Measurements from ENCODE around the gene DNPEP. TPM values are rescaled to one million over a fixed set of nuclear protein-coding genes. Genes with fewer than 3 reads are reported as not detected.

The DNPEP gene
- total and polyA plus RNA-seq, 2 experiments from 2014 or later = 49.2 to 67.9 TPM

DNA sequence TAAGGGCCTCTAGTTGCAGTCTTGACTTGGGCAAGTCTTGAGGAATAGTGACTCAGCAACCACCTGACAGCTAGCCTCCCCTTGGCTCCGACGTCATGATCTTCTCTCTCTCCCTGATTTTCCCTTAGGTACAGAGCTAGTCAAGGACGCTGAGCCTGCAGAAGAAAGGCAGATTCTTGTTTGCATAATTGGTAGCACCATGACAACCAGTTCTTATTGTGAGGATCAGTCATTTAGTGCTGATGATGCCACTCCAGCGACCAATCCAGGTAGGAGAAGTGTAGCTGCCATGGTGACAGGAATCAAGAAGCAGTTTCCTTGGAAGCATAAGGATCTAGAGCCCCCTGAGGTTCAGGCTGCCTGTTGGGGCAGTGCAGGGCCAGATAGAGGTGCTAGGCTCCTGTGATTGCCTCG, 52.3 kb downstream of the DNPEP start (continued):
- TF ChIP-seq, protein P1, sequence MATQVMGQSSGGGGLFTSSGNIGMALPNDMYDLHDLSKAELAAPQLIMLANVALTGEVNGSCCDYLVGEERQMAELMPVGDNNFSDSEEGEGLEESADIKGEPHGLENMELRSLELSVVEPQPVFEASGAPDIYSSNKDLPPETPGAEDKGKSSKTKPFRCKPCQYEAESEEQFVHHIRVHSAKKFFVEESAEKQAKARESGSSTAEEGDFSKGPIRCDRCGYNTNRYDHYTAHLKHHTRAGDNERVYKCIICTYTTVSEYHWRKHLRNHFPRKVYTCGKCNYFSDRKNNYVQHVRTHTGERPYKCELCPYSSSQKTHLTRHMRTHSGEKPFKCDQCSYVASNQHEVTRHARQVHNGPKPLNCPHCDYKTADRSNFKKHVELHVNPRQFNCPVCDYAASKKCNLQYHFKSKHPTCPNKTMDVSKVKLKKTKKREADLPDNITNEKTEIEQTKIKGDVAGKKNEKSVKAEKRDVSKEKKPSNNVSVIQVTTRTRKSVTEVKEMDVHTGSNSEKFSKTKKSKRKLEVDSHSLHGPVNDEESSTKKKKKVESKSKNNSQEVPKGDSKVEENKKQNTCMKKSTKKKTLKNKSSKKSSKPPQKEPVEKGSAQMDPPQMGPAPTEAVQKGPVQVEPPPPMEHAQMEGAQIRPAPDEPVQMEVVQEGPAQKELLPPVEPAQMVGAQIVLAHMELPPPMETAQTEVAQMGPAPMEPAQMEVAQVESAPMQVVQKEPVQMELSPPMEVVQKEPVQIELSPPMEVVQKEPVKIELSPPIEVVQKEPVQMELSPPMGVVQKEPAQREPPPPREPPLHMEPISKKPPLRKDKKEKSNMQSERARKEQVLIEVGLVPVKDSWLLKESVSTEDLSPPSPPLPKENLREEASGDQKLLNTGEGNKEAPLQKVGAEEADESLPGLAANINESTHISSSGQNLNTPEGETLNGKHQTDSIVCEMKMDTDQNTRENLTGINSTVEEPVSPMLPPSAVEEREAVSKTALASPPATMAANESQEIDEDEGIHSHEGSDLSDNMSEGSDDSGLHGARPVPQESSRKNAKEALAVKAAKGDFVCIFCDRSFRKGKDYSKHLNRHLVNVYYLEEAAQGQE (IDR thresholded peaks at IDR 0.05; ENCODE audit: unreplicated experiment) = no peak
- TF ChIP-seq CREB1 (CRISPR knock-in tag; IDR thresholded peaks at IDR 0.05; ENCODE audit: low read depth) (no peak), EZH2 (IDR thresholded peaks at IDR 0.05; ENCODE audit: low read depth, unreplicated experiment) (no peak), ZNF331 (CRISPR knock-in tag; IDR thresholded peaks at IDR 0.05; ENCODE audit: low read depth) (no peak), STAT1 (IDR thresholded peaks at IDR 0.05; ENCODE audit: unreplicated experiment) (no peak)
- TF ChIP-seq, protein P2, sequence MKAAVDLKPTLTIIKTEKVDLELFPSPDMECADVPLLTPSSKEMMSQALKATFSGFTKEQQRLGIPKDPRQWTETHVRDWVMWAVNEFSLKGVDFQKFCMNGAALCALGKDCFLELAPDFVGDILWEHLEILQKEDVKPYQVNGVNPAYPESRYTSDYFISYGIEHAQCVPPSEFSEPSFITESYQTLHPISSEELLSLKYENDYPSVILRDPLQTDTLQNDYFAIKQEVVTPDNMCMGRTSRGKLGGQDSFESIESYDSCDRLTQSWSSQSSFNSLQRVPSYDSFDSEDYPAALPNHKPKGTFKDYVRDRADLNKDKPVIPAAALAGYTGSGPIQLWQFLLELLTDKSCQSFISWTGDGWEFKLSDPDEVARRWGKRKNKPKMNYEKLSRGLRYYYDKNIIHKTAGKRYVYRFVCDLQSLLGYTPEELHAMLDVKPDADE (IDR thresholded peaks at IDR 0.05) = no peak
- TF ChIP-seq, protein P3, sequence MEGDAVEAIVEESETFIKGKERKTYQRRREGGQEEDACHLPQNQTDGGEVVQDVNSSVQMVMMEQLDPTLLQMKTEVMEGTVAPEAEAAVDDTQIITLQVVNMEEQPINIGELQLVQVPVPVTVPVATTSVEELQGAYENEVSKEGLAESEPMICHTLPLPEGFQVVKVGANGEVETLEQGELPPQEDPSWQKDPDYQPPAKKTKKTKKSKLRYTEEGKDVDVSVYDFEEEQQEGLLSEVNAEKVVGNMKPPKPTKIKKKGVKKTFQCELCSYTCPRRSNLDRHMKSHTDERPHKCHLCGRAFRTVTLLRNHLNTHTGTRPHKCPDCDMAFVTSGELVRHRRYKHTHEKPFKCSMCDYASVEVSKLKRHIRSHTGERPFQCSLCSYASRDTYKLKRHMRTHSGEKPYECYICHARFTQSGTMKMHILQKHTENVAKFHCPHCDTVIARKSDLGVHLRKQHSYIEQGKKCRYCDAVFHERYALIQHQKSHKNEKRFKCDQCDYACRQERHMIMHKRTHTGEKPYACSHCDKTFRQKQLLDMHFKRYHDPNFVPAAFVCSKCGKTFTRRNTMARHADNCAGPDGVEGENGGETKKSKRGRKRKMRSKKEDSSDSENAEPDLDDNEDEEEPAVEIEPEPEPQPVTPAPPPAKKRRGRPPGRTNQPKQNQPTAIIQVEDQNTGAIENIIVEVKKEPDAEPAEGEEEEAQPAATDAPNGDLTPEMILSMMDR (conservative IDR thresholded peaks at IDR 0.05; ENCODE audit: low read depth in 2 of 2) = no peak; a peak in 1 of 4 replicates

DNA sequence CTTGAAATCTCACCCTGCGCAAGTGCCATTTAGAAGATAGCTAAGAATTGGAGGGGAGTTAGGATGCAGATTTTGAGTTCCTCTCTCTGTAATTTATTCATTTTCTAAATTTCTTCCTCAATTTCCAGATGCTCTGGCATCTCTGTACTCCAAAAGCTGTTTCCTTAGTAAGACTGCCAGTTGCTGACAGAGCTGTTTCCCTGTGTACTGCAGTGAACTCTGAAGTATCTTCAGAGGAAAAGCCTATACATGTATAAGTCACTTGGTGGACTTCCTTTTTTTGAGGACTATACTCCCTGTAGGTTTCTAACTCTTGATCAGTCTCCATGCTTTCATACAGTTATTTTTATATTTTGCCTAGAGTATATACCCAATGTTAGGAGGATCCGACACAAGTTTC, 53.6 kb downstream of the DNPEP start:
- Histone ChIP-seq H3K4me2 (no peak overlapping the region), H3F3A (replicated peaks; ENCODE audit: low read depth) (no peaks in the 10 kb centered on the region), H3K79me2 (replicated peaks; ENCODE audit: insufficient read depth) (no peaks in the 10 kb centered on the region), H3K27me3 (ENCODE audit: insufficient read depth) (peaks cover 60% of the 10 kb centered on the region), H3K27ac (ENCODE audit: low read depth) (no peak overlapping the region), H2AFZ (no peak overlapping the region), H3K4me1 (ENCODE audit: insufficient read depth) (peaks cover 3% of the 10 kb centered on the region; the same call in 1 of the 2 replicates), H3K9me2 (ENCODE audit: insufficient read depth) (no peaks in the 10 kb centered on the region), H3K4me3 (no peak overlapping the region), H4K20me1 (replicated peaks; ENCODE audit: insufficient read depth) (0 out of 2 replicates have a peak, but pooled peaks cover 4% of the 10 kb centered on the region), H3K36me3 (ENCODE audit: insufficient read depth) (no peaks in the 10 kb centered on the region)
- ATAC-seq (no peak), DNase-seq (ENCODE audit: low spot score) (no peak)
- H3K27ac Mint-ChIP-seq = no peak overlapping the region
- H3K4me3 Mint-ChIP-seq = no peak overlapping the region
- no peaks in the 10 kb centered on the region for H3K9me3 Mint-ChIP-seq
- no peaks in the 10 kb centered on the region for H3K36me3 Mint-ChIP-seq (ENCODE audit: low read depth)
- H3K4me1 Mint-ChIP-seq = peaks cover 10% of the 10 kb centered on the region
- peaks cover 43% of the 10 kb centered on the region for H3K27me3 Mint-ChIP-seq (ENCODE audit: insufficient read depth, low read depth, poor library complexity)
- no peak for TF ChIP-seq NANOG (IDR thresholded peaks at IDR 0.05; ENCODE audit: borderline replicate concordance)
- TF ChIP-seq, protein P2 (IDR thresholded peaks at IDR 0.05) = no peak
- TF ChIP-seq POLR2AphosphoS5 (IDR thresholded peaks at IDR 0.05; ENCODE audit: low read depth) = no peak
- TF ChIP-seq, protein P4, sequence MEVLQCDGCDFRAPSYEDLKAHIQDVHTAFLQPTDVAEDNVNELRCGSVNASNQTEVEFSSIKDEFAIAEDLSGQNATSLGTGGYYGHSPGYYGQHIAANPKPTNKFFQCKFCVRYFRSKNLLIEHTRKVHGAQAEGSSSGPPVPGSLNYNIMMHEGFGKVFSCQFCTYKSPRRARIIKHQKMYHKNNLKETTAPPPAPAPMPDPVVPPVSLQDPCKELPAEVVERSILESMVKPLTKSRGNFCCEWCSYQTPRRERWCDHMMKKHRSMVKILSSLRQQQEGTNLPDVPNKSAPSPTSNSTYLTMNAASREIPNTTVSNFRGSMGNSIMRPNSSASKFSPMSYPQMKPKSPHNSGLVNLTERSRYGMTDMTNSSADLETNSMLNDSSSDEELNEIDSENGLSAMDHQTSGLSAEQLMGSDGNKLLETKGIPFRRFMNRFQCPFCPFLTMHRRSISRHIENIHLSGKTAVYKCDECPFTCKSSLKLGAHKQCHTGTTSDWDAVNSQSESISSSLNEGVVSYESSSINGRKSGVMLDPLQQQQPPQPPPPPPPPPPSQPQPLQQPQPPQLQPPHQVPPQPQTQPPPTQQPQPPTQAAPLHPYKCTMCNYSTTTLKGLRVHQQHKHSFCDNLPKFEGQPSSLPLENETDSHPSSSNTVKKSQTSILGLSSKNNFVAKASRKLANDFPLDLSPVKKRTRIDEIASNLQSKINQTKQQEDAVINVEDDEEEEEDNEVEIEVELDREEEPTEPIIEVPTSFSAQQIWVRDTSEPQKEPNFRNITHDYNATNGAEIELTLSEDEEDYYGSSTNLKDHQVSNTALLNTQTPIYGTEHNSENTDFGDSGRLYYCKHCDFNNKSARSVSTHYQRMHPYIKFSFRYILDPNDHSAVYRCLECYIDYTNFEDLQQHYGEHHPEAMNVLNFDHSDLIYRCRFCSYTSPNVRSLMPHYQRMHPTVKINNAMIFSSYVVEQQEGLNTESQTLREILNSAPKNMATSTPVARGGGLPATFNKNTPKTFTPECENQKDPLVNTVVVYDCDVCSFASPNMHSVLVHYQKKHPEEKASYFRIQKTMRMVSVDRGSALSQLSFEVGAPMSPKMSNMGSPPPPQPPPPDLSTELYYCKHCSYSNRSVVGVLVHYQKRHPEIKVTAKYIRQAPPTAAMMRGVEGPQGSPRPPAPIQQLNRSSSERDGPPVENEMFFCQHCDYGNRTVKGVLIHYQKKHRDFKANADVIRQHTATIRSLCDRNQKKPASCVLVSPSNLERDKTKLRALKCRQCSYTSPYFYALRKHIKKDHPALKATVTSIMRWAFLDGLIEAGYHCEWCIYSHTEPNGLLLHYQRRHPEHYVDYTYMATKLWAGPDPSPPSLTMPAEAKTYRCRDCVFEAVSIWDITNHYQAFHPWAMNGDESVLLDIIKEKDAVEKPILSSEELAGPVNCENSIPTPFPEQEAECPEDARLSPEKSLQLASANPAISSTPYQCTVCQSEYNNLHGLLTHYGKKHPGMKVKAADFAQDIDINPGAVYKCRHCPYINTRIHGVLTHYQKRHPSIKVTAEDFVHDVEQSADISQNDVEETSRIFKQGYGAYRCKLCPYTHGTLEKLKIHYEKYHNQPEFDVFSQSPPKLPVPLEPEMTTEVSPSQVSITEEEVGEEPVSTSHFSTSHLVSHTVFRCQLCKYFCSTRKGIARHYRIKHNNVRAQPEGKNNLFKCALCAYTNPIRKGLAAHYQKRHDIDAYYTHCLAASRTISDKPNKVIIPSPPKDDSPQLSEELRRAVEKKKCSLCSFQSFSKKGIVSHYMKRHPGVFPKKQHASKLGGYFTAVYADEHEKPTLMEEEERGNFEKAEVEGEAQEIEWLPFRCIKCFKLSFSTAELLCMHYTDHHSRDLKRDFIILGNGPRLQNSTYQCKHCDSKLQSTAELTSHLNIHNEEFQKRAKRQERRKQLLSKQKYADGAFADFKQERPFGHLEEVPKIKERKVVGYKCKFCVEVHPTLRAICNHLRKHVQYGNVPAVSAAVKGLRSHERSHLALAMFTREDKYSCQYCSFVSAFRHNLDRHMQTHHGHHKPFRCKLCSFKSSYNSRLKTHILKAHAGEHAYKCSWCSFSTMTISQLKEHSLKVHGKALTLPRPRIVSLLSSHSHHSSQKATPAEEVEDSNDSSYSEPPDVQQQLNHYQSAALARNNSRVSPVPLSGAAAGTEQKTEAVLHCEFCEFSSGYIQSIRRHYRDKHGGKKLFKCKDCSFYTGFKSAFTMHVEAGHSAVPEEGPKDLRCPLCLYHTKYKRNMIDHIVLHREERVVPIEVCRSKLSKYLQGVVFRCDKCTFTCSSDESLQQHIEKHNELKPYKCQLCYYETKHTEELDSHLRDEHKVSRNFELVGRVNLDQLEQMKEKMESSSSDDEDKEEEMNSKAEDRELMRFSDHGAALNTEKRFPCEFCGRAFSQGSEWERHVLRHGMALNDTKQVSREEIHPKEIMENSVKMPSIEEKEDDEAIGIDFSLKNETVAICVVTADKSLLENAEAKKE (CRISPR knock-in tag; IDR thresholded peaks at IDR 0.05) = no peak
- TF ChIP-seq EZH2 (IDR thresholded peaks at IDR 0.05; ENCODE audit: low read depth, unreplicated experiment) = no peak
- no peak for TF ChIP-seq STAT1 (IDR thresholded peaks at IDR 0.05; ENCODE audit: unreplicated experiment)
- TF ChIP-seq EZH2phosphoT487 (IDR thresholded peaks at IDR 0.05; ENCODE audit: unreplicated experiment) = no peak
